Type B pancreatic cell (in vitro differentiated cells): ENCODE data around the gene ADAMTS16. TPM values are rescaled to one million over a fixed set of nuclear protein-coding genes. Genes with fewer than 3 reads are reported as not detected.
A peak's percentile ranks its signal among the peaks of the same experiment; 100 is the strongest.

Source experiments
- DNase-seq: peaks from one replicate; pipeline ENCODE4 v3.0.0; 2021; ENCODE audit warnings: mixed read lengths; ENCODE audit not compliant: unreplicated experiment; ENCODE audit errors: extremely low spot score
- H3K27ac Mint-ChIP-seq: 2 replicates; pipeline ENCODE4 v1.8.0; 2021; ENCODE audit warnings: mild to moderate bottlenecking, mixed read lengths
- H3K27me3 Mint-ChIP-seq: 2 replicates; pipeline ENCODE4 v1.8.0; 2021; ENCODE audit warnings: mixed read lengths
- H3K36me3 Mint-ChIP-seq: 2 replicates; pipeline ENCODE4 v1.8.0; 2021; ENCODE audit warnings: mixed read lengths
- H3K4me1 Mint-ChIP-seq: one replicate; pipeline ENCODE4 v1.8.0; 2021; ENCODE audit warnings: mixed read lengths; ENCODE audit not compliant: unreplicated experiment
- H3K4me3 Mint-ChIP-seq: 2 replicates; pipeline ENCODE4 v1.8.0; 2021; ENCODE audit warnings: mild to moderate bottlenecking, mixed read lengths
- H3K9me3 Mint-ChIP-seq: 2 replicates; pipeline ENCODE4 v1.8.0; 2021; ENCODE audit warnings: mixed read lengths
- total RNA-seq: library from RNA; stranded (reverse); gene quantifications from 2 replicates; pipeline ENCODE4 v1.2.1, GENCODE V29; 2021; ENCODE audit warnings: low replicate concordance
- TF ChIP-seq, protein P1 (sequence below): fragments of 200-600 bp; sonication (generic); conservative IDR thresholded peaks from 2 replicates; pipeline ENCODE4 v1.5.0; 2021; ENCODE audit warnings: antibody characterized with exemption, mild to moderate bottlenecking

Gene ADAMTS16
- total RNA-seq, 1 donor from 2014 or later = 23.3 TPM

DNA sequence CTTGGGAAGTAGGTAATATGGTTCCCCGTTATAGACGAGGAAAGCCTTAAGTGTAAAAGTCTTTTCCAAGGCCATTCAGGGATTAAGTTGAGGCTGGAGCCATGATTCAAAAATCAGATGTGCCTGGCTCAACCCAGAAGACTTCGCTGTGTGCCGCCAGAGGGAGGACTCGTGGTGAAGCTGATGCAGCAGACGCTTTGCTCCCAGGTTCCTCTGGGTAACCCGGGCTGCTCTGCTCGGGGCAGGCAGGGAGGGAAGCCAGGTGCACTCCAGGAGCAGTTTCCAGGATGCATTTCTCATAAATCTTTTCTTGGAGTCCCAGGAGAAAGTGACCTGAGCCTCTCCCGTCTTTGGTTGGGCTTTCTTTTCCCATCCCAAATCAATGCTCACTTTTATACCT, 219.5 kb downstream of the ADAMTS16 start:
- Mint-ChIP-seq H3K27me3 (no peaks in the 10 kb centered on the region), H3K4me1 (peaks cover 47% of the 10 kb centered on the region), H3K4me3 (no peak overlapping the region), H3K27ac (no peak overlapping the region), H3K36me3 (peaks cover 4% of the 10 kb centered on the region), H3K9me3 (no peaks in the 10 kb centered on the region)
- TF ChIP-seq, protein P1, sequence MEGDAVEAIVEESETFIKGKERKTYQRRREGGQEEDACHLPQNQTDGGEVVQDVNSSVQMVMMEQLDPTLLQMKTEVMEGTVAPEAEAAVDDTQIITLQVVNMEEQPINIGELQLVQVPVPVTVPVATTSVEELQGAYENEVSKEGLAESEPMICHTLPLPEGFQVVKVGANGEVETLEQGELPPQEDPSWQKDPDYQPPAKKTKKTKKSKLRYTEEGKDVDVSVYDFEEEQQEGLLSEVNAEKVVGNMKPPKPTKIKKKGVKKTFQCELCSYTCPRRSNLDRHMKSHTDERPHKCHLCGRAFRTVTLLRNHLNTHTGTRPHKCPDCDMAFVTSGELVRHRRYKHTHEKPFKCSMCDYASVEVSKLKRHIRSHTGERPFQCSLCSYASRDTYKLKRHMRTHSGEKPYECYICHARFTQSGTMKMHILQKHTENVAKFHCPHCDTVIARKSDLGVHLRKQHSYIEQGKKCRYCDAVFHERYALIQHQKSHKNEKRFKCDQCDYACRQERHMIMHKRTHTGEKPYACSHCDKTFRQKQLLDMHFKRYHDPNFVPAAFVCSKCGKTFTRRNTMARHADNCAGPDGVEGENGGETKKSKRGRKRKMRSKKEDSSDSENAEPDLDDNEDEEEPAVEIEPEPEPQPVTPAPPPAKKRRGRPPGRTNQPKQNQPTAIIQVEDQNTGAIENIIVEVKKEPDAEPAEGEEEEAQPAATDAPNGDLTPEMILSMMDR = no peak
- no peak for DNase-seq

DNA sequence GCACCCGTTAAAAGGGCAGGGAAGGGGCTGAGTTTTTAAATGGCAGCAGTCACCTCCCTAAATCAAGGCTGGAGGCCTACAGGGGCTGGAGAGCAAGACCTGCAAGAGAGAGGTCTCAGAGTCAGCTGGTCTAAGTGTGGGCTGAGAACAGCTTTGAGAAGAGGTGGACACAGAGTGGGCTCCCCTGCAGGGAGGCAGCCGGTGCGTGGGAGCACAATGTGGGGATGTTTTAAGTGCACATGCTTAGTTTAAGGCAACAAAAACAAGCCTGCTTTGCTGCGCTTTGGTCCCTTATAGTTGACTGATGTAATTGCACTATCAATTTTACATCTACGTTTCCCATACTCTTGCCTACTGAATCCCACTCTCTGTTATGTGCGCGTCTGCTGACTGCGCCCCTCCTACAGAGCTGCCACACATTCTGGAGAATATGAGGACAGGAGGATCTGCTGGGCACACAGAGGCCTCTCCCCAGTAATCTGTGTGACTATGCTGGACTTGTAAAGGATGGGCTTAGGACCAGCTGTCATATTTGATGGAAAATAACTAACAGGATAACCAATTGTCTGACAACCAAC, 220.3 kb downstream of the ADAMTS16 start:
- H3K27me3 Mint-ChIP-seq = no peaks in the 10 kb centered on the region
- no peaks in the 10 kb centered on the region for H3K9me3 Mint-ChIP-seq
- H3K4me3 Mint-ChIP-seq = no peak overlapping the region
- peak overlapping the region; percentile 30 for H3K27ac Mint-ChIP-seq
- TF ChIP-seq, protein P1 = no peak
- no peak for DNase-seq
- peaks cover 52% of the 10 kb centered on the region for H3K4me1 Mint-ChIP-seq
- H3K36me3 Mint-ChIP-seq = peaks cover 4% of the 10 kb centered on the region

DNA sequence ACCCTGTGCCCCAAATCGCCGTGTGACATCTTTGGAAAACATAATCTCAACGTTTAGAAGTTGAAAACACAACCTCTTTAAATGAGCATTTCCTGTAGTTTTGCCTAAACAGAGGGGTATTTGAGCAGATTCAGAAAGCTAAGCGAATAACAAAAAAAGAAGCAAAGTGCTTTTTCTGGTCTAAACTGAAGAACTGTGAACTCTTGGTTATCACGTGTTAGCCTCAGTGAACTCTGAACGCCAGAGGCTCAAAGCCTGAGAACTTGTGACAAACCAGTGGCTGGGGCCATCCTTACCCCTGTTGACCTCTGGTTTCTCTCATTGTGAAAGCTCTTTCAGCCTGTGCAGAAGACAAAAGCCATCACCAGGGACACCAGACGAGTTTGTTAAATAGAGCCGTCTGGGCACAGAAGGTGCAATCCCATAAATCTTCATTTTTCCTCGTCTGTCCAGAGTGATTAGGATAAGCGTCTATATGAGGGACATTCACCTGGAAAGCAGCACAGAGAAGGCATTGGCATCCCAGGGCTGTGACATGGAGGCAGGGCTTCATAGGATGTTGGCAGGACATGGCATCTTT, 220.9 kb downstream of the ADAMTS16 start:
- peaks cover 4% of the 10 kb centered on the region for H3K36me3 Mint-ChIP-seq
- no peaks in the 10 kb centered on the region for H3K27me3 Mint-ChIP-seq
- peaks cover 49% of the 10 kb centered on the region for H3K4me1 Mint-ChIP-seq
- no peak overlapping the region for H3K27ac Mint-ChIP-seq
- peak overlapping the region; percentile 1 for H3K4me3 Mint-ChIP-seq
- no peaks in the 10 kb centered on the region for H3K9me3 Mint-ChIP-seq
- TF ChIP-seq, protein P1 = no peak
- DNase-seq = no peak

DNA sequence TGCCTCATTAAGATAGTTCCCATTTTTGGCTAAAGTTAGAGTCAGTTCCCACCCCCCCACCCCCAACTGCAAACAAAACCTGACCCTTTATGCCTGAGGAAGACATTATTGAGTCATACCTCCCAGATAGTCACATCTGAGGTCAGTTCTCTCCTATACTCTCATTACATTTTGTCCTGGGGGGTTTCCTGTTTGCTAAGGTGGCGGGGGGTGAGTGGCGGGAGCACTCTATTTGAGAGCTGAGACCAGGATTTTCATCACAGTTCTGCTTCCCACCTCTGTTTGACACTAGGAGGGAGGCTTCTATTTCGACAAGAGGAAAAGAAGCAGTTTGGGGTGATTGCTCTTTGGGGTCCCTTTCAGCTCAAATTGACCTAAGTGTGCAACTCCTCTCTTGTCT, 222.9 kb downstream of the ADAMTS16 start:
- Mint-ChIP-seq H3K27me3 (no peaks in the 10 kb centered on the region), H3K36me3 (peaks cover 4% of the 10 kb centered on the region), H3K9me3 (no peaks in the 10 kb centered on the region), H3K4me1 (peaks cover 47% of the 10 kb centered on the region), H3K27ac (no peak overlapping the region), H3K4me3 (no peak overlapping the region)
- DNase-seq = no peak
- TF ChIP-seq, protein P1 = no peak

DNA sequence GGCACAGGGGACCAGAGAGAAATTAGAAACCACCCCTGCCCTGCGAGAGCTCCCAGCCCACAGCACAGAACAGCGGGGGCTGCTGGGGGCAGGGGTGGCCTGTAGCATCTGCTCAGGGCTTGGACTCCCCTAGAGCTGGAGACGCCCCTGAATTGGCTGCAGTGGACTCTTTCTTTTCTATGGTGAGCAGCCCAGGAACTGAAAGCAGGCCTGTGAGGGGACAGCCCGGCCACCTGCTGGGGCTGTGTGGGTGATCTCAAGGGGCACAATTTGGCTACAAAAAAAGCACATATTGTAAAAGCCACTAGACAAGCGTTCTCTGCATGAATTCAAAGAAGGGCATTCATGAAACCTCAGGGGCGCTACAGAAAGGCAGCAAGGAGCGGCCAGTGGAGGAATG, 224.8 kb downstream of the ADAMTS16 start:
- peaks cover 4% of the 10 kb centered on the region for H3K36me3 Mint-ChIP-seq
- TF ChIP-seq, protein P1 = no peak
- H3K4me1 Mint-ChIP-seq = peaks cover 44% of the 10 kb centered on the region
- no peak overlapping the region for H3K4me3 Mint-ChIP-seq
- H3K27ac Mint-ChIP-seq = no peak overlapping the region
- no peak for DNase-seq
- no peaks in the 10 kb centered on the region for H3K9me3 Mint-ChIP-seq
- no peaks in the 10 kb centered on the region for H3K27me3 Mint-ChIP-seq
